Lung (tissue), 12 donors: ENCODE results near the gene NATD1. TPM values are rescaled to one million over a fixed set of nuclear protein-coding genes. Genes with fewer than 3 reads are reported as not detected.

Source experiments
- ATAC-seq: fragments of 200-7000 bp; cut with Tn5 transposase; one replicate; pipeline ENCODE4 v1.9.1; 2020; ENCODE audit warnings: moderate number of reproducible peaks; ENCODE audit not compliant: insufficient read depth, low FRiP score
- DNase-seq, 3 donors: peaks; one replicate each; pipeline ENCODE4 v3.0.0-alpha.2; 2013 to 2017
- H3K27ac ChIP-seq, 2 donors: one replicate each; pipeline ENCODE4 v1.5.1; 2013; ENCODE audit warnings: mild to moderate bottlenecking in 2 of 2, moderate library complexity in 2 of 2, control low read depth in 1 of 2, inconsistent platforms in 1 of 2, low read depth in 1 of 2, low read length in 1 of 2
- H3K27me3 ChIP-seq, 3 donors: one replicate each; pipeline ENCODE4 v1.5.1; 2013; ENCODE audit warnings: low read length in 2 of 3; ENCODE audit not compliant: control insufficient read depth in 3 of 3, insufficient read depth in 3 of 3
- H3K36me3 ChIP-seq, 4 donors: one replicate each; pipeline ENCODE4 v1.5.1; 2013; ENCODE audit warnings: low read length in 4 of 4, mild to moderate bottlenecking in 1 of 4, moderate library complexity in 1 of 4; ENCODE audit not compliant: control insufficient read depth in 4 of 4, insufficient read depth in 4 of 4
- H3K4me1 ChIP-seq, 5 donors: one replicate each; pipeline ENCODE4 v1.5.1; 2013; ENCODE audit warnings: low read length in 5 of 5, mild to moderate bottlenecking in 2 of 5, moderate library complexity in 1 of 5; ENCODE audit not compliant: control insufficient read depth in 5 of 5, insufficient read depth in 5 of 5
- H3K4me3 ChIP-seq: one replicate; pipeline ENCODE4 v1.5.1; 2013; ENCODE audit warnings: mild to moderate bottlenecking, control low read depth, moderate library complexity
- H3K9ac ChIP-seq, 2 donors: one replicate each; pipeline ENCODE4 v1.5.1; 2013; ENCODE audit warnings: low read length in 2 of 2, control low read depth in 1 of 2; ENCODE audit not compliant: insufficient read depth in 1 of 2
- H3K9me3 ChIP-seq, 4 donors: one replicate each; pipeline ENCODE4 v1.5.1; 2013; ENCODE audit warnings: low read length in 3 of 4, mild to moderate bottlenecking in 1 of 4, moderate library complexity in 1 of 4; ENCODE audit not compliant: control insufficient read depth in 4 of 4, insufficient read depth in 3 of 4
- CTCF ChIP-seq: IDR thresholded peaks from 2 replicates; pipeline ENCODE4 v1.5.1; 2012; ENCODE audit warnings: mild to moderate bottlenecking; ENCODE audit errors: control extremely low read depth, extremely low read depth
- WGBS, 2 donors: extraction: QIAGEN DNeasy Blood & Tissue Kit; methylation state at CpG; one replicate each; pipeline ENCODE4 v1.1.7; 2013; 5-methylcytosine and 5-hydroxymethylcytosine counted together
- polyA plus RNA-seq, 2 donors: library from polyadenylated mRNA; stranded (reverse); fragments of 200-250 nt; gene quantifications; one replicate each; pipeline ENCODE4 v1.2.1, GENCODE V29; 2013
- total RNA-seq, 2 donors: library from RNA; depleted of rRNA in 1 of 2; stranded (reverse); fragments of >200 nt in 1 of 2; gene quantifications; one replicate each; pipeline ENCODE4 v1.2.1, GENCODE V29; 2014 to 2021
- donor health status: control.
- donor health status: control.
- donor health status: Bipolar disorder and iron deficiency.
- donor health status: healthy.
- donor health status: DM: yes; HTN: yes; CAD: no.

NATD1 gene
- total and polyA plus RNA-seq, 4 donors = 4.8 to 8.1 (median 6.6) TPM

- 5% methylated on average over 16 of the region's 16 CpGs for WGBS, 2 donors
- no peak for TF ChIP-seq CTCF
- Histone ChIP-seq H3K9me3 (no peaks in the 10 kb centered on the region), H3K4me3 (peak overlapping the region; percentile 82), H3K27ac (peak overlapping the region; percentile 97), H3K9ac (peak overlapping the region in 1 of 2 donors; percentile 77), H3K4me1 (peaks cover 7 to 48% (median 34%) of the 10 kb centered on the region in 5 donors), H3K27me3 (peaks cover 0 to 4% (median 0%) of the 10 kb centered on the region in 3 donors), H3K36me3 (peaks cover 0 to 1% (median 0%) of the 10 kb centered on the region in 4 donors)
- ATAC-seq (peak; percentile 36), DNase-seq (peak; percentile 89 to 95 (median 91))
Observed at GRCh38 chr17:21286066-21286770, 33.0 kb upstream of the NATD1 start.

GRCh38 chr17:21285164-21286065 lies 32.2 kb upstream of the NATD1 start:
- DNase-seq (peak in 2 of 3 donors; percentile 34 to 48), ATAC-seq (no peak)
- no peak for TF ChIP-seq CTCF
- H3K27me3 ChIP-seq = peaks cover 0 to 4% (median 0%) of the 10 kb centered on the region in 3 donors
- peaks cover 7 to 48% (median 34%) of the 10 kb centered on the region in 5 donors for H3K4me1 ChIP-seq
- 1 to 4% methylated on average over 16 of the region's 16 CpGs for WGBS, 2 donors
- H3K4me3 ChIP-seq = peak overlapping the region; percentile 82
- H3K36me3 ChIP-seq = peaks cover 0 to 1% (median 0%) of the 10 kb centered on the region in 4 donors
- H3K9me3 ChIP-seq = no peaks in the 10 kb centered on the region
- peak overlapping the region; percentile 97 for H3K27ac ChIP-seq
- H3K9ac ChIP-seq = peak overlapping the region in 1 of 2 donors; percentile 77

- Histone ChIP-seq H3K36me3 (no peaks in the 10 kb centered on the region), H3K9me3 (no peaks in the 10 kb centered on the region), H3K4me1 (peaks cover 7 to 48% (median 28%) of the 10 kb centered on the region in 5 donors), H3K9ac (peak within 1 kb of the TSS in 1 of 2 donors; percentile 34), H3K27me3 (peaks cover 0 to 4% (median 0%) of the 10 kb centered on the region in 3 donors), H3K4me3 (peak within 1 kb of the TSS; percentile 82), H3K27ac (peak within 1 kb of the TSS; percentile 97)
- 0 to 1% methylated on average over 81 to 88 of the region's 88 CpGs for WGBS, 2 donors
- peak; percentile 81 for ATAC-seq
- peak; percentile 99 for DNase-seq
- TF ChIP-seq CTCF = no peak
Observed at GRCh38 chr17:21284319-21285163, 31.3 kb upstream of the NATD1 start, which contains the start of gene MAP2K3. Gene MAP2K3, plus strand, starts transcription at chr17:21284711. Its CDS starts 210 bp downstream, at chr17:21284921.
